ENCODE measurements around the gene ZFHX3.

ZFHX3 gene

DNA sequence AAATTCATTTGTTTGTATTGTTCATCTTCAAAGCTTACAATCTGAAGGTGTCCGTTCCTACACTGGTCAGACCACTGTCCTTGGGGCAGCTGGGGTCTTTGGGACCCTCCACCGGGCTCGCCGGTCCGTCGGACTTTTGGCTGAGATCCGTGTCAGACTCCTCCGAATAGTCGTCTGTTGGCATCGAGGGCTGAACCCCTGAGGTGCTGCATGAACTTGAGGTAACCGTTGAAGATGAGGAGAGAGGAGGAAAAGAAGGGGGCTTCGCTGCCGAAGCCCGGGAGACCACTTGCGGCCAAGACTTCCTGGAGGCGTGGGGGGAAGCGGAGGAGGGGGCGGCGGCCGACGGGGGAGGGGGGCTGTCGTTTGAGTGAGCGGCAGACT lies 260.8 kb downstream of the ZFHX3 start:
- DNase-seq, result no peak

- DNase-seq, result no peak
These were observed 261.3 kb downstream of the ZFHX3 start for GRCh38 chr16:72786606-72787005.

- DNase-seq, result no peak
These were observed 262.0 kb downstream of the ZFHX3 start for GRCh38 chr16:72785886-72786285.

DNA sequence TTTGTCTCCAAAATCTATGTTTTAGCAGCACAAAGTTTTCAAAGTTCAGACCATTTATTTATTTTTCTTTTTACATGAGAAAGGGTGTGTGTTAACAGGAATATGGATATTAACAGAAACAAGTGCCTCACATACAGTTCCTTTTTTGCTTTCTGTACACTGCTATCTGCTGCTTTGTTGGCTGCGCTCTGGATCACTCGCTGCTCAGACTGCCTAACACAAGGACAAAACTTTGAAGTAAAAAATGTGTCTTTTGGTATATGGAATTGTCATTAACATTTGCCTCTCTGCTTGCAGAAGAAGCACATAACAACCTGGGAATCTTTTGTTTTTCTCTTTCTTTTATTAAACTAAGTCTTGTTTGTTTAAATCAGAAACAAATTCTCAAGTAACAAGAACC lies 262.8 kb downstream of the ZFHX3 start:
- DNase-seq, result no peak

- no peak for DNase-seq
These were observed 264.1 kb downstream of the ZFHX3 start for GRCh38 chr16:72783716-72784318.

GRCh38 chr16:72769876-72770275 lies 278.1 kb downstream of the ZFHX3 start:
- DNase-seq, result no peak

DNA sequence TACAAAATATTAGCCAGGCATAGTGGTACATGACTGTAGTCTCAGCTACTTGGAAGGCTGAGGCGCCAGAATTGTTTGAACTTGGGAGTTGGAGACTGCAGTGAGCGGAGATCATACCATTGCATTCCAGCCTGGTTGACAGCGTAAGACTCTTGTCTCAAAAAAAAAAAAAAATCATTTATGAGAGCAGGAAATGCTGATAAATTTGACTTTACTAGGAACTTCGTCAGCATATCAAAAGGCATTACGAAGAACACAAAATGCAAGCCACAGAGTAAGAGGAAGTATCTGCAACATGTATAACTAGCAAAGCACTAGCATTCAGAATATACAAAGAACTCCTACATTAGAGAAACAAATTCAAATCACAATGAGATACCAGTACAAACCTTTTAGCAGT lies 279.3 kb downstream of the ZFHX3 start:
- no peak for DNase-seq

- no peak for DNase-seq
These were observed 281.4 kb downstream of the ZFHX3 start for GRCh38 chr16:72766506-72766905.

DNA sequence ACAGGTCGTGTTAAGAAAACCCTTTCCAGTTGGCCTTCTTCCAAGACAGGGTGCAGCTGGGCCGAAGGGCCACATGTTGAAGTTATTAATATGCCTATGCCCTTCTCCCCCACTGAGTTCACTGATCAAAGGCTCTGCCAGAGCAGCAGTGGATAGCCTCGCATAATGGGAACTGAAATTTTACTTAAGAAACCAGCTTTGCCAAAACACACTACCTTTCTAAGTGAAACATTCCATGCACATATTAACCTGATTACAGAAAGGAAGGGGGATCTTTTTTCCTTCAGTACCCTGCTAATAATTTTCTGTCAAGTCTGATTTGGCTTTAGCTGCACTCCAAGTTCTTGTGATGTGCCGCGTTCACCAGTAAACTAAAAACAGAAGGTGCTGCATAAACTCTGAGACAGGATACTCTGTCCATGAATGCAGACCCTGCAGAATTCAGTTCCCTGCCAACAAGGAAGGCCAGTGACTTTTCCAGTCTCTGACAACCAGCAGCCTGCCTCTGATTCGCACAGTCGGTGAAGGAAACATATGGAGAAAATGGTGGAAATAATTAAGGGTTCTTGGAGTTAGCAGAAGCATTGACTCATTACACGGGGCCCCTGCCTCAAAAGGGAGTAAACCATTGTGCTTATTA lies 283.8 kb downstream of the ZFHX3 start:
- no peak for DNase-seq

DNA sequence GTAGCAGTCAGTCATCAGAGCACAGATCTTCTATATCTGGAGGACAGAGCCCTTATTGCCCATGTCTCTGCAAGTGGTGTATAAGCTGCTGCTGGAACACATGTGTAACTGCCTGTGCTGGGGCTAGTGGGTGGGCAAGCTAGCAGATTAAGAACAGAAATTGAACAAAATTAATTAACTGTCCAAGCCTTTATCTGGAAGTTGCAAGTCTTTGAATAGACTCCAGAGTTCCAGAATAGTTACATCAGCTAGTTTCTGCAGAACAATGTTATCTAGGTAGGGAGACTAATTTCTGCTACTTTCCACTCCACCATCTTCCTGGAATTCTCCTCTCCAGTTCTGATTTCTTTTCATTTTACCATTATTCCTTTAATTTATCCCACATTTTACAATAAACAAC lies 287.3 kb downstream of the ZFHX3 start:
- no peak for DNase-seq

DNA sequence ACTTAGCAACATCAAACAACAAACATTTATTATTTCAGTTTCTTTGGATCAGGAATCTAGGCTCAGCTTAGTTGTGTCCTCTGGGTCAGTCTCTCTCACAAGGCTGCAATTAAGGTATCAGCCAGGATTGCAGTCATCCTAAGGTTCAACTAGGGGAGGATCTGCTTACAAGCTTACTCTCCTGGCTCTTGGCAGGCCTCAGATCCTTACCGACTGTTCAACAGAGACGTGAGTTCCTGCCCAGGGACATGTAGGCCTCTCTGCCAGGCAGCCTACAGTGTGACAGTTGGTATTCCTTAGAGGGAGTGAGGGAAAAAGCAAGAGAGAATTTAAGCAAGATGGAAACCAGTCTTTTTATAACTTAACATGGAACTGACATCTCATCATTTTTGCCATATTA lies 294.0 kb downstream of the ZFHX3 start:
- DNase-seq, result no peak

DNA sequence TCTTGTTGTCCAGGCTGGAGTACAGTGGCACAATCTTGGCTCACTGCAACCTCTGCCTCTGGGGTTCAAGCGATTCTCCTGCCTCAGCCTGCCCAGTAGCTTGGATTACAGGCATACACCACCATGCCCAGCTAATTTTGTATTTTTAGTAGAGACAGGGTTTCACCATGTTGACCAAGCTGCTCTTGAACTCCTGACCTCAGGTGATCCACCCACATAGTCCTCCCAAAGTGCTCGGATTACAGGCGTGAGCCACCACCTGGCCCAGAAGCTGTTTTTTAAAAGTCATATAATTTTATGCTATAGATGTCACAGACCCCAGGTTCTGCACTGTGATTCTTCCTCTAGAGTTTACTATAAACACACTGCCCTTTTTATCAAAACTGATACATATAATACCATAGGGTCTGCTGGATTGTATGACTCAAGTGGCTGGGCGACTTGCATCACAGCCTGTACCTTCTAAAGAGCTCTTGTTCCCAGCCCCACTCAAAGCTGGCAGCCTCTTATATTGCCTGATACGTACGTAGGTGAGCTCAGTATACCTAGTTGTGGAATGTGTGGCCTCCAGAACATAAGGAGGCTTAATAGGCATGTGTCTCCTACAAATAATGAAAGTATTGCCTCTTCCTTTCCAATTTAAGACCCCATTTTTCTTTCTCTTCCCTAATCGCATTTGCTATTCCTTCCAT lies 295.8 kb downstream of the ZFHX3 start:
- DNase-seq, result no peak

DNA sequence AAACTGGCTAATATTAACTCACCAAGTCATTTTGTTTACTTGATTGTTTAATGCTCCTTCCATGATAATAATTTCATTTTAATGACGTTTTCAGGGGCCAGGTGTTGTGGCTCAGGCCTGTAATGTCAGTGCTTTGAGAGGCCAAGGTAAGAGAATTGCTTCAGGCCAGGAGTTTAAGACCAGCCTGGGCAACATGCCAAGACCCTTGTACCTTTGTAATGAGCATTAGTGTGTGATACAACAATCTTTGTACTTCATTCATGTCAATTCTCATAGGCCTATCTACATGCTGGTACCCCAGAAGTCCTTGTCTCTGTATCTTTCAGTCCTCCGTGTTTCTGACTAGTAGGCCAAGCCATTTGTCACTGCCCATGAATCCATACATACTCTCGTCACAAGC lies 296.9 kb downstream of the ZFHX3 start:
- DNase-seq, result no peak

GRCh38 chr16:72749091-72749490 lies 298.8 kb downstream of the ZFHX3 start:
- DNase-seq, result no peak

DNA sequence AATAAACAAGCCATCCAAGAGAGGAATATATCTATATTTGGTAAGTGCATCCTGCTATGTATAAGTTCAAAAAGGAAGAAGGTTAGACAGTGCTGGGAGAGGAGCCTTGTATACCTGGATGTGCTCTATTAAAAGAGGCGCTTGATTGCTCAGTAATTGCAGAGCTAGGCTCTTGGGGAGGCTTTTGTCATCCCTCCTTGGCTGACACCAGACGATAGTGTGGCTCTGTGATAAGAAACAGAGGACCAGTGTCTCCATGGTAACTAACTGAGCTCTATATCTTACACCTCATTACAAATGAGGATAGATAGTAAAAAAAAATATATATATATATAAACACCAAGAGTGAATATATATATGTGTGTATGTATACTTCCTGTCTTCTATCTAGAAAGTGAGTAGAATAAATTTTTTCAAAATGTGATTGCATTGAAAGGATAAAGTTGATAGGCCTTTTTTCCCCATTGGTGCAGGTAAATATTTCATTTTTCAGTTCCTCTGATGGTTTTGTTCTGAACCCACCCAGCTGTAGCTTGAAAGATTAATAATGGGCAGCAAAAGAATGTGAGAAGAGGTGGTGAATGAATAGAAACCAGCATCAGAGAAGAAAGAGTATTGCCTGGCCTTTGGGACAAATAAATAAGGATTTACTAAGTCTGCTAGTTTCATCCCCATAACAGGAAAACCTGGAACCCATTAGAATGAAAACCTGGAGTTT lies 303.7 kb downstream of the ZFHX3 start:
- DNase-seq, result no peak

GRCh38 chr16:72743011-72743761 lies 304.7 kb downstream of the ZFHX3 start:
- DNase-seq, result no peak

DNA sequence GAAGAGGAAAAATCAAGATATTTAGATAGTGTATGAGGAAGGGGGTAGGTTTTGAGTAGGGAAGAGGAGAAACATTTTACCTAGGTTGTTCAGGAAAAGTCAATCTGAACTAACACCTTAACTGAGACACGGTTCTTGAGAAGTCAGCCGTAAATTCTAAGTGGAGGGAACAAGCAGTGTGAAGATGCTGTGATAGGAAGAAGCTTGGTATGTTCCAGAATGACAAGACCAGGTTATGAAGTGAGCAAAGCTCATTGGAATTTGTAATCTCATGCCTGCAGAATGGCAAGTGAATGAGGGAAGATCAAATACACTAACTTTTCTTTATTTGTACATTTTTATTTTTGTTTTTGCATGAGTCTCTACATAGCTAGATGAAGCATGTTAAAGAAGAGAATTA lies 307.6 kb downstream of the ZFHX3 start:
- no peak for DNase-seq

DNA sequence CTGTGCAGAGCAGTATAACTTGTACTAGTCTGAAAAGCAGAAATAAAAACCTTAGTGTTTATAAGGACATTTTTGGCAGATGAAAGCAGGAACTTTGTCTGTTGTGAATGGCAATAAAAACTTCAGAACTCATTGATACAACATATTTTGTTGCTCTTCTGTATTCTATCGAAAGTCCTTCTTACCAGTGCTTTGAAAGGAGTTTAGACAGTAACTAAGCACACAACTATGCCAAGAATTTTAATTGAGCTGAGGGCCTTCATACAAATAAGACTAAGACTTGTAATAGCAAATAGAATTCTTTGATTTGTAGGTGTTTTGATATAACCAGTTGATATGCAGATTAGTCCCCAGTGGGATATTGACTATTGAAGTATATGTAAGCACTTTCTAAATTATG lies 308.4 kb downstream of the ZFHX3 start:
- no peak for DNase-seq

GRCh38 chr16:72736074-72736473 lies 311.9 kb downstream of the ZFHX3 start:
- DNase-seq, result no peak

Data from cerebellar nuclear complex (tissue), 1 donor.